ENCODE measurements around the gene ZNF675. TPM values are rescaled to one million over a fixed set of nuclear protein-coding genes. Genes with fewer than 3 reads are reported as not detected.
"Not testable (repeated sequence)": the region's sequence is repeated elsewhere in the genome, so short reads cannot be mapped to it uniquely, and the experiment has no call there.

Gene ZNF675
- total and polyA plus RNA-seq, 10 of the 15 experiments (the other 5 are each of a cell fraction or from before 2014, with no cell fraction given) = 7.4 to 19.8 (median 12.0) TPM

GRCh38 chr19:23686621-23687423, at the start of gene ZNF675 (continued):
- TF ChIP-seq SMAD1 (IDR thresholded peaks at IDR 0.05; ENCODE audit: low read depth, partially characterized antibody) = no peak
- no peak for TF ChIP-seq CEBPB (IDR thresholded peaks at IDR 0.05; ENCODE audit: borderline replicate concordance in 1 of 2, low read depth in 2 of 2, low read length in 2 of 2)
- TF ChIP-seq SP1 (IDR thresholded peaks at IDR 0.05; ENCODE audit: low read depth, low read length) = peak; percentile 90
- TF ChIP-seq DPF2 (IDR thresholded peaks at IDR 0.05) = peak; percentile 53; the same call in 1 of the 2 replicates
- TF ChIP-seq RFX5 (IDR thresholded peaks at IDR 0.05; ENCODE audit: low read depth, low read length) = peak; percentile 34; the same call in 1 of the 2 replicates
- no peak for TF ChIP-seq SUPT20H (IDR thresholded peaks at IDR 0.05; ENCODE audit: borderline replicate concordance, control insufficient read depth, low read depth, low read length)
- no peak for TF ChIP-seq ZNF384 (IDR thresholded peaks at IDR 0.05; ENCODE audit: borderline replicate concordance, low read depth, low read length)
- TF ChIP-seq CBX5 (IDR thresholded peaks at IDR 0.05; ENCODE audit: low read depth) = 0 out of 2 replicates have a peak, but pooled peaks have one; percentile 72
- TF ChIP-seq MLLT1 (IDR thresholded peaks at IDR 0.05) = 0 out of 2 replicates have a peak, but pooled peaks have one; percentile 25
- peak; percentile 93 for TF ChIP-seq YY1 (IDR thresholded peaks at IDR 0.05; ENCODE audit: low read depth, low read length)
- TF ChIP-seq TAF1 (IDR thresholded peaks at IDR 0.05; ENCODE audit: borderline replicate concordance, low read depth, low read length) = peak; percentile 83; the same call in 1 of the 2 replicates

GRCh38 chr19:23730729-23731465, 43.9 kb upstream of the ZNF675 start:
- H3K4me1 ChIP-seq (ENCODE audit: control insufficient read depth, insufficient read depth, low read length); H3K4me3 ChIP-seq; H3K79me2 ChIP-seq (ENCODE audit: control insufficient read depth, insufficient read depth, low read length); H3K27me3 ChIP-seq (replicated peaks in 1 of 2; ENCODE audit: control insufficient read depth in 2 of 2, insufficient read depth in 2 of 2, low read length in 1 of 2); RAD21 ChIA-PET (ENCODE audit: unreplicated experiment); H3K9me3 ChIP-seq (replicated peaks; ENCODE audit: control insufficient read depth, insufficient read depth, low read length); H3K4me2 ChIP-seq (ENCODE audit: control insufficient read depth, insufficient read depth); POLR2A ChIA-PET; H3K9ac ChIP-seq (ENCODE audit: control insufficient read depth, insufficient read depth, low read length); DNase-seq (ENCODE audit: low read depth, low spot score); FAIRE-seq; intact Hi-C loops (cut with micrococcal nuclease; ENCODE audit: unreplicated experiment); BruUV-seq (replicated peaks); in situ Hi-C loops (cut with MboI); H2AFZ ChIP-seq (ENCODE audit: control insufficient read depth, low read depth, low read length); CTCF ChIA-PET; ATAC-seq; H3K27ac ChIP-seq (ENCODE audit: control insufficient read depth, insufficient read depth); SMC1A ChIA-PET (ENCODE audit: uncharacterized antibody, unreplicated experiment); H3K36me3 ChIP-seq (ENCODE audit: control insufficient read depth in 2 of 2, insufficient read depth in 2 of 2, low read length in 1 of 2); H4K20me1 ChIP-seq (ENCODE audit: control insufficient read depth, insufficient read depth): not testable (repeated sequence)
- WGBS (ENCODE audit: insufficient coverage, insufficient replicate concordance, low lambda C conversion rate, missing lambda C conversion rate) = 6% methylated on average over 6 of the region's 6 CpGs

- not testable (repeated sequence) for ATAC-seq; H2AFZ ChIP-seq (ENCODE audit: control insufficient read depth, low read depth, low read length)
Observed at GRCh38 chr19:23724161-23724560, 37.1 kb upstream of the ZNF675 start.

More at GRCh38 chr19:23724161-23724560, 37.1 kb upstream of the ZNF675 start:
- H3K4me2 ChIP-seq (ENCODE audit: control insufficient read depth, insufficient read depth); SMC1A ChIA-PET (ENCODE audit: uncharacterized antibody, unreplicated experiment); H3K9ac ChIP-seq (ENCODE audit: control insufficient read depth, insufficient read depth, low read length); H3K9me3 ChIP-seq (replicated peaks; ENCODE audit: control insufficient read depth, insufficient read depth, low read length); H3K36me3 ChIP-seq (ENCODE audit: control insufficient read depth in 2 of 2, insufficient read depth in 2 of 2, low read length in 1 of 2); BruUV-seq (replicated peaks); RAD21 ChIA-PET (ENCODE audit: unreplicated experiment); H3K4me1 ChIP-seq (ENCODE audit: control insufficient read depth, insufficient read depth, low read length); H3K79me2 ChIP-seq (ENCODE audit: control insufficient read depth, insufficient read depth, low read length); H3K27me3 ChIP-seq (replicated peaks in 1 of 2; ENCODE audit: control insufficient read depth in 2 of 2, insufficient read depth in 2 of 2, low read length in 1 of 2); H3K27ac ChIP-seq (ENCODE audit: control insufficient read depth, insufficient read depth); POLR2A ChIA-PET; FAIRE-seq; CTCF ChIA-PET; intact Hi-C loops (cut with micrococcal nuclease; ENCODE audit: unreplicated experiment); in situ Hi-C loops (cut with MboI); H3K4me3 ChIP-seq; DNase-seq (ENCODE audit: low read depth, low spot score); H4K20me1 ChIP-seq (ENCODE audit: control insufficient read depth, insufficient read depth): not testable (repeated sequence)
- 21% methylated on average over 3 of the region's 6 CpGs for WGBS (ENCODE audit: insufficient coverage, insufficient replicate concordance, low lambda C conversion rate, missing lambda C conversion rate)

All from GM12878 (cell line).